GM12878 (cell line): ENCODE data around the gene TMPRSS13. TPM values are rescaled to one million over a fixed set of nuclear protein-coding genes. Genes with fewer than 3 reads are reported as not detected.

Experiments
- ATAC-seq: fragments of 200-7000 bp; cut with Tn5 transposase; 3 replicates; pipeline ENCODE4 v1.9.1; 2020; ENCODE audit warnings: mild to moderate bottlenecking, moderate library complexity
- BruUV-seq: library from RNA; stranded (reverse); fragments of 400-500 nt; replicated peaks from 2 replicates; lab custom pipeline; 2021; lab: Mats Ljungman, UMichigan
- CTCF ChIA-PET: fragments of 300-600 bp; sonication (Branson Sonifier 250); formaldehyde crosslinking; extraction: SDS; loops from one replicate; lab custom pipeline; 2021; ENCODE audit warnings: inconsistent platforms; lab: Yijun Ruan, JAX
- POLR2A ChIA-PET: fragments of 350-600 bp; formaldehyde crosslinking; extraction: SDS; loops from one replicate; lab custom pipeline; 2021; ENCODE audit warnings: inconsistent platforms; lab: Charles Lee
- RAD21 ChIA-PET: fragments of 300-600 bp; sonication (Branson Sonifier 250); formaldehyde crosslinking; loops from one replicate; lab custom pipeline; 2023; ENCODE audit warnings: antibody characterized with exemption; ENCODE audit not compliant: unreplicated experiment; lab: Charles Lee
- SMC1A ChIA-PET: fragments of 300-600 bp; sonication (Branson Sonifier 250); formaldehyde crosslinking; loops from one replicate; lab custom pipeline; 2023; ENCODE audit not compliant: unreplicated experiment, uncharacterized antibody; lab: Charles Lee
- DNase-seq: peaks from one replicate; pipeline ENCODE4 v3.0.0-alpha.2; 2011; ENCODE audit warnings: low read depth, low spot score
- FAIRE-seq: peaks from 3 replicates; lab custom pipeline; 2011; peaks lifted over from hg19 to GRCh38; lab: Jason Lieb, UNC
- H2AFZ ChIP-seq: 2 replicates; pipeline ENCODE4 v1.6.0; 2011; ENCODE audit warnings: low read depth, low read length, control low read depth; ENCODE audit not compliant: control insufficient read depth
- H3K27ac ChIP-seq: 2 replicates; pipeline ENCODE4 v1.5.1; 2011; ENCODE audit warnings: control low read depth; ENCODE audit not compliant: control insufficient read depth, insufficient read depth
- H3K27me3 ChIP-seq, 2 experiments: replicated peaks in 1 of 2; 2 replicates each; pipeline versions ENCODE4 v1.6.0 to v1.6.1; 2011; ENCODE audit warnings: low read length in 1 of 2; ENCODE audit not compliant: control insufficient read depth in 2 of 2, insufficient read depth in 2 of 2
- H3K36me3 ChIP-seq, 2 experiments: 2 replicates each; pipeline ENCODE4 v1.5.1; 2011; ENCODE audit warnings: low read length in 1 of 2; ENCODE audit not compliant: control insufficient read depth in 2 of 2, insufficient read depth in 2 of 2
- H3K4me1 ChIP-seq: 2 replicates; pipeline ENCODE4 v1.6.1; 2011; ENCODE audit warnings: mild to moderate bottlenecking, low read length, moderate library complexity, mixed read lengths; ENCODE audit not compliant: control insufficient read depth, insufficient read depth
- H3K4me2 ChIP-seq: 2 replicates; pipeline ENCODE4 v1.6.0; 2011; ENCODE audit warnings: control low read depth; ENCODE audit not compliant: control insufficient read depth, insufficient read depth
- H3K4me3 ChIP-seq: fragments of 200-600 bp; sonication (generic); 2 replicates; pipeline ENCODE4 v1.5.1; 2016
- H3K79me2 ChIP-seq: 2 replicates; pipeline ENCODE4 v1.6.0; 2011; ENCODE audit warnings: low read length; ENCODE audit not compliant: control insufficient read depth, insufficient read depth
- H3K9ac ChIP-seq: 2 replicates; pipeline ENCODE4 v1.8.0; 2011; ENCODE audit warnings: low read length, control low read depth, mixed read lengths; ENCODE audit not compliant: control insufficient read depth, insufficient read depth
- H3K9me3 ChIP-seq: replicated peaks from 3 replicates; pipeline ENCODE4 v1.5.1; 2011; ENCODE audit warnings: mild to moderate bottlenecking, low read length; ENCODE audit not compliant: control insufficient read depth, insufficient read depth
- H4K20me1 ChIP-seq: 2 replicates; pipeline ENCODE4 v1.6.0; 2011; ENCODE audit not compliant: control insufficient read depth, insufficient read depth
- DPF2 ChIP-seq: fragments of 450-650 bp; IDR thresholded peaks from 2 replicates; pipeline ENCODE4 v1.6.1; 2017; ENCODE audit warnings: mild to moderate bottlenecking
- EED ChIP-seq: sonication (generic); IDR thresholded peaks from 2 replicates; pipeline ENCODE4 v1.6.1; 2016; ENCODE audit warnings: antibody characterized with exemption, low read depth
- GATAD2B ChIP-seq: fragments of 450-650 bp; conservative IDR thresholded peaks from 2 replicates; pipeline ENCODE4 v1.6.1; 2017; ENCODE audit warnings: low read depth, mild to moderate bottlenecking, moderate library complexity
- IKZF1 ChIP-seq: fragments of 450-650 bp; conservative IDR thresholded peaks from 2 replicates; pipeline ENCODE4 v1.6.1; 2017; ENCODE audit warnings: antibody characterized with exemption, mild to moderate bottlenecking
- IKZF2 ChIP-seq, 2 experiments: fragments of 450-650 bp; IDR thresholded peaks; 2 replicates each; pipeline ENCODE4 v1.6.1; 2017; ENCODE audit warnings: mild to moderate bottlenecking in 2 of 2, moderate library complexity in 2 of 2
- MEF2A ChIP-seq: IDR thresholded peaks from 2 replicates; pipeline ENCODE4 v1.6.1; 2011; ENCODE audit warnings: low read depth, mild to moderate bottlenecking, low read length, moderate library complexity; ENCODE audit not compliant: insufficient read depth
- MTA2 ChIP-seq: fragments of 450-650 bp; IDR thresholded peaks from 2 replicates; pipeline ENCODE4 v1.6.1; 2016; ENCODE audit warnings: low read depth, mild to moderate bottlenecking, moderate library complexity
- RUNX3 ChIP-seq: IDR thresholded peaks from 2 replicates; pipeline ENCODE4 v1.6.1; 2012; ENCODE audit warnings: low read length, inconsistent platforms
- STAT1 ChIP-seq: fragments of 450-650 bp; conservative IDR thresholded peaks from 2 replicates; pipeline ENCODE4 v1.6.1; 2014; ENCODE audit warnings: antibody characterized with exemption, mild to moderate bottlenecking
- ZNF622 ChIP-seq: fragments of 450-650 bp; IDR thresholded peaks from 2 replicates; pipeline ENCODE4 v1.6.1; 2017; ENCODE audit warnings: mild to moderate bottlenecking, inconsistent platforms
- WGBS: methylation state at CpG from one replicate; pipeline ENCODE4 v1.1.6; 2016; ENCODE audit warnings: low lambda C conversion rate; ENCODE audit not compliant: insufficient replicate concordance, insufficient coverage; ENCODE audit errors: missing lambda C conversion rate; 5-methylcytosine and 5-hydroxymethylcytosine counted together
- in situ Hi-C: fragments of 300-500 bp; cut with MboI; formaldehyde crosslinking; loops from 9 replicates; pipeline ENCODE4 v1.14.3; 2018; ENCODE audit warnings: mixed read lengths
- intact Hi-C: fragments of 100-400 bp; cut with micrococcal nuclease; formaldehyde crosslinking; loops from one replicate; pipeline ENCODE4 v1.14.2; 2022; ENCODE audit not compliant: unreplicated experiment
- polyA plus RNA-seq, 11 experiments: library from polyadenylated mRNA; depleted of rRNA in 4 of 11; unstranded in 6 of 11; stranded (reverse) in 5 of 11; fragments of >200 nt; fragmentation: Nextera tagmentation in 4 of 11; fragmentation: Illumina TruSeq in 1 of 11; extraction: Ambion mirVana in 4 of 11; extraction: Trizol in 1 of 11; gene quantifications; 1 replicate in 1 of 11; 2 replicates in 10 of 11; pipeline versions ENCODE4 v1.2.1 to v1.2.3, GENCODE V29; 2011 to 2016; ENCODE audit warnings: inconsistent platforms in 2 of 11, missing spikeins in 2 of 11, low read depth in 1 of 11
- total RNA-seq, 4 experiments: library from RNA; depleted of rRNA in 3 of 4; stranded (reverse); fragments of >200 nt in 3 of 4; fragmentation: Illumina TruSeq in 1 of 4; extraction: Trizol in 1 of 4; gene quantifications; 2 replicates each; pipeline versions ENCODE4 v1.2.1 to v1.2.3, GENCODE V29; 2013 to 2021
- TF ChIP-seq, protein P1 (sequence below): IDR thresholded peaks from 2 replicates; pipeline ENCODE4 v1.6.1; 2012; ENCODE audit warnings: low read depth, low read length, improper control_type of control experiment
- TF ChIP-seq, protein P2 (sequence below): fragments of 450-650 bp; IDR thresholded peaks from 2 replicates; pipeline ENCODE4 v1.6.1; 2016; ENCODE audit warnings: mild to moderate bottlenecking
- TF ChIP-seq, protein P3 (sequence below): fragments of 450-650 bp; IDR thresholded peaks from 2 replicates; pipeline ENCODE4 v1.6.1; 2017; ENCODE audit warnings: low read depth, mild to moderate bottlenecking, moderate library complexity
- TF ChIP-seq, protein P4 (sequence below): fragments of 450-650 bp; formaldehyde crosslinking; IDR thresholded peaks from 2 replicates; pipeline ENCODE4 v1.5.0; 2022; ENCODE audit warnings: mild to moderate bottlenecking, missing genetic modification characterization

TMPRSS13 gene
- total and polyA plus RNA-seq, 10 of the 15 experiments (the other 5 are each of a cell fraction or from before 2014, with no cell fraction given), result 0.05 to 0.50 (median 0.26) TPM; not detected in 2

DNA sequence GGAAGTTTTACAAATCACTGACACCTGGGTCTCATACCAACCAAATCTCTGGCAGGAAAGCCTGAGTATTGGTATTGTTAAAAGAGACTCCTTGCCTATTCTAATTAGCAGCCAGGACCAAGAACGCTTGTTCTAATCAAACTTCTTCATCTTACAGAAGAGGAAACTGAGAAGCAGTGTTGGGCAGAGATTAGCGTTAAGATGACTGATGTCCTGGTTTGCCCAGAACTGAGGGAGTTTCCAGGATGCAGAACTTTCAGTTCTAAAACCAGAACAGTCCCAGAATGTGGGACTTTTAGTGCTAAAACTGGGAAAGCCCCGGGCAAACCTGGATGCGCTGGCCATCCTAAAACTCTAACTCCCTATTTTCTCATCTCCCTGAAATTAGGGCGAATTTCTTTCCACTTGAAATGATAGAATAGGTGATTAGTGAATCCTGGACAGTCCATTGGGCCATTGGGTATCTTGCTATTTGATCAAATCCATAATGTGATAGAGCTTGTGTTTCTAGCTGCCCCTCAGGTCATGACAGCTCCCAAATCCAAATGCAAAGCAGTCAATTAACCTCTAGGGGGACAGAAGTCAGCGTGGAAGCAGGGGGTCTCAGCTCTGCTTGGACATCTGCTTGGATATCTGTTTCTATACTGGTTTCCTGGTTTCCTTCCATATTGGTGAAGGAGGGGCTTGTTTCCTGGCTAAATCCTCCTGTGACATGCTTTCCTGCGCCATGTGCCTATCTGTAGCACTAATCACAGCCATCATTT is 16.0 kb upstream of the TMPRSS13 start:
- FAIRE-seq, result no peak
- intact Hi-C loops, result loop anchor here (1.0 kb wide), 1 partner anchor 127 kb away; no protein-coding TSS in a partner anchor
- H3K9me3 ChIP-seq, result no peaks in the 10 kb centered on the region
- H3K79me2 ChIP-seq, result no peaks in the 10 kb centered on the region
- ChIA-PET CTCF (interaction anchor here (0.7 to 13.1 kb wide), 20 partner anchors 9 to 519 kb away, joined by 3 to 503 read pairs (median 34); partner anchors contain the start of genes FXYD2, IL10RA and TMPRSS13), SMC1A (interaction anchor here (0.7 to 14.9 kb wide), 24 partner anchors 8 to 953 kb away, joined by 3 to 295 read pairs (median 4); partner anchors contain the start of genes FXYD2 and TMPRSS13), RAD21 (interaction anchor here (0.8 to 10.6 kb wide), 15 partner anchors 11 to 141 kb away, joined by 3 to 393 read pairs (median 14); partner anchors contain the start of genes FXYD2, IL10RA and TMPRSS13), POLR2A (interaction anchor here (0.6 to 3.2 kb wide), 10 partner anchors 9 to 130 kb away, joined by 3 to 16 read pairs (median 4); partner anchors contain the start of genes FXYD2 and IL10RA)
- in situ Hi-C loops, result loop anchor here (5.0 kb wide), 2 partner anchors 102 to 103 kb away; no protein-coding TSS in a partner anchor
- no peak overlapping the region for H3K9ac ChIP-seq
- H2AFZ ChIP-seq, result peak overlapping the region; percentile 9; the same call in 1 of the 2 replicates
- no peak overlapping the region for H3K4me3 ChIP-seq
- H3K36me3 ChIP-seq, result no peaks in the 10 kb centered on the region
- no peaks in the 10 kb centered on the region for H4K20me1 ChIP-seq
- no peak for DNase-seq
- peaks cover 26% of the 10 kb centered on the region for H3K4me1 ChIP-seq
- 28% methylated on average over 7 of the region's 7 CpGs for WGBS
- H3K27ac ChIP-seq, result peak overlapping the region; percentile 73
- no TSS peak for BruUV-seq
- H3K4me2 ChIP-seq, result peak overlapping the region; percentile 43; the same call in 1 of the 2 replicates
- ATAC-seq, result peak; percentile 64
- no peaks in the 10 kb centered on the region for H3K27me3 ChIP-seq
- TF ChIP-seq RUNX3 (peak; percentile 37; the same call in 1 of the 2 replicates), ZNF622 (no peak), STAT1 (no peak), EED (peak; percentile 82), DPF2 (0 out of 2 replicates have a peak, but pooled peaks have one; percentile 30), MEF2A (0 out of 2 replicates have a peak, but pooled peaks have one; percentile 44), GATAD2B (0 out of 2 replicates have a peak, but pooled peaks have one; percentile 25), IKZF2 (IDR thresholded peaks at IDR 0.05) (peak; percentile 74 to 81), IKZF1 (peak; percentile 80), MTA2 (peak; percentile 28; the same call in 1 of the 2 replicates)
- TF ChIP-seq, protein P1, sequence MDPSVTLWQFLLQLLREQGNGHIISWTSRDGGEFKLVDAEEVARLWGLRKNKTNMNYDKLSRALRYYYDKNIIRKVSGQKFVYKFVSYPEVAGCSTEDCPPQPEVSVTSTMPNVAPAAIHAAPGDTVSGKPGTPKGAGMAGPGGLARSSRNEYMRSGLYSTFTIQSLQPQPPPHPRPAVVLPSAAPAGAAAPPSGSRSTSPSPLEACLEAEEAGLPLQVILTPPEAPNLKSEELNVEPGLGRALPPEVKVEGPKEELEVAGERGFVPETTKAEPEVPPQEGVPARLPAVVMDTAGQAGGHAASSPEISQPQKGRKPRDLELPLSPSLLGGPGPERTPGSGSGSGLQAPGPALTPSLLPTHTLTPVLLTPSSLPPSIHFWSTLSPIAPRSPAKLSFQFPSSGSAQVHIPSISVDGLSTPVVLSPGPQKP, result no peak
- TF ChIP-seq, protein P2, sequence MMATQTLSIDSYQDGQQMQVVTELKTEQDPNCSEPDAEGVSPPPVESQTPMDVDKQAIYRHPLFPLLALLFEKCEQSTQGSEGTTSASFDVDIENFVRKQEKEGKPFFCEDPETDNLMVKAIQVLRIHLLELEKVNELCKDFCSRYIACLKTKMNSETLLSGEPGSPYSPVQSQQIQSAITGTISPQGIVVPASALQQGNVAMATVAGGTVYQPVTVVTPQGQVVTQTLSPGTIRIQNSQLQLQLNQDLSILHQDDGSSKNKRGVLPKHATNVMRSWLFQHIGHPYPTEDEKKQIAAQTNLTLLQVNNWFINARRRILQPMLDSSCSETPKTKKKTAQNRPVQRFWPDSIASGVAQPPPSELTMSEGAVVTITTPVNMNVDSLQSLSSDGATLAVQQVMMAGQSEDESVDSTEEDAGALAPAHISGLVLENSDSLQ, result 0 out of 2 replicates have a peak, but pooled peaks have one; percentile 6
- TF ChIP-seq, protein P3, sequence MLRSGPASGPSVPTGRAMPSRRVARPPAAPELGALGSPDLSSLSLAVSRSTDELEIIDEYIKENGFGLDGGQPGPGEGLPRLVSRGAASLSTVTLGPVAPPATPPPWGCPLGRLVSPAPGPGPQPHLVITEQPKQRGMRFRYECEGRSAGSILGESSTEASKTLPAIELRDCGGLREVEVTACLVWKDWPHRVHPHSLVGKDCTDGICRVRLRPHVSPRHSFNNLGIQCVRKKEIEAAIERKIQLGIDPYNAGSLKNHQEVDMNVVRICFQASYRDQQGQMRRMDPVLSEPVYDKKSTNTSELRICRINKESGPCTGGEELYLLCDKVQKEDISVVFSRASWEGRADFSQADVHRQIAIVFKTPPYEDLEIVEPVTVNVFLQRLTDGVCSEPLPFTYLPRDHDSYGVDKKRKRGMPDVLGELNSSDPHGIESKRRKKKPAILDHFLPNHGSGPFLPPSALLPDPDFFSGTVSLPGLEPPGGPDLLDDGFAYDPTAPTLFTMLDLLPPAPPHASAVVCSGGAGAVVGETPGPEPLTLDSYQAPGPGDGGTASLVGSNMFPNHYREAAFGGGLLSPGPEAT, result peak; percentile 84
- TF ChIP-seq, protein P4, sequence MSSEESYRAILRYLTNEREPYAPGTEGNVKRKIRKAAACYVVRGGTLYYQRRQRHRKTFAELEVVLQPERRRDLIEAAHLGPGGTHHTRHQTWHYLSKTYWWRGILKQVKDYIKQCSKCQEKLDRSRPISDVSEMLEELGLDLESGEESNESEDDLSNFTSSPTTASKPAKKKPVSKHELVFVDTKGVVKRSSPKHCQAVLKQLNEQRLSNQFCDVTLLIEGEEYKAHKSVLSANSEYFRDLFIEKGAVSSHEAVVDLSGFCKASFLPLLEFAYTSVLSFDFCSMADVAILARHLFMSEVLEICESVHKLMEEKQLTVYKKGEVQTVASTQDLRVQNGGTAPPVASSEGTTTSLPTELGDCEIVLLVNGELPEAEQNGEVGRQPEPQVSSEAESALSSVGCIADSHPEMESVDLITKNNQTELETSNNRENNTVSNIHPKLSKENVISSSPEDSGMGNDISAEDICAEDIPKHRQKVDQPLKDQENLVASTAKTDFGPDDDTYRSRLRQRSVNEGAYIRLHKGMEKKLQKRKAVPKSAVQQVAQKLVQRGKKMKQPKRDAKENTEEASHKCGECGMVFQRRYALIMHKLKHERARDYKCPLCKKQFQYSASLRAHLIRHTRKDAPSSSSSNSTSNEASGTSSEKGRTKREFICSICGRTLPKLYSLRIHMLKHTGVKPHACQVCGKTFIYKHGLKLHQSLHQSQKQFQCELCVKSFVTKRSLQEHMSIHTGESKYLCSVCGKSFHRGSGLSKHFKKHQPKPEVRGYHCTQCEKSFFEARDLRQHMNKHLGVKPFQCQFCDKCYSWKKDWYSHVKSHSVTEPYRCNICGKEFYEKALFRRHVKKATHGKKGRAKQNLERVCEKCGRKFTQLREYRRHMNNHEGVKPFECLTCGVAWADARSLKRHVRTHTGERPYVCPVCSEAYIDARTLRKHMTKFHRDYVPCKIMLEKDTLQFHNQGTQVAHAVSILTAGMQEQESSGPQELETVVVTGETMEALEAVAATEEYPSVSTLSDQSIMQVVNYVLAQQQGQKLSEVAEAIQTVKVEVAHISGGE (CRISPR knock-in tag), result no peak
